ENCODE measurements around the gene SYNGR3.

- TF ChIP-seq CTCF (IDR thresholded peaks at IDR 0.05; ENCODE audit: low read length) (no peak), EZH2 (optimal IDR thresholded peaks at IDR 0.05; ENCODE audit: low read depth, low read length) (no peak)
Measured at GRCh38 chr16:2026461-2027023, 36.8 kb downstream of the SYNGR3 start, which contains the start of gene NHERF2.

Data from MM.1S (cell line).